ENCODE data around the gene HOXD9.

HOXD9 gene

DNA sequence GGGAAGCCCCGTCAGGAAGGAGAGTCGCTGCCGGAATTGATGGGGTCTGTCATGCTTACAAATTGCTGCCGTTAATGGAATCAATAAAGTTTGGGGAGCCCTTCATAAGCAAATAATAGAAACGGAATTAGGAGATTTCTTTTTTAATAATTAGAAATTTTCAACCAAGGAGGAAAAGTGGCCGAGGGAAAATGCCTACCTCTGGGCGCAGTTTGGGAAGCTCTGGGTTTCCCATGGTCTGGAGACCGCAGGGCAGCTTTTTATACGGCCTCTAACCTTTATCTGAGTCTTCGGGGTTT, 40.0 kb upstream of the HOXD9 start:
- Histone ChIP-seq H3K36me3 (ENCODE audit: insufficient read depth, low read length) (no peaks in the 10 kb centered on the region), H3K4me3 (ENCODE audit: low read length, poor library complexity, severe bottlenecking) (no peak overlapping the region), H3K9ac (ENCODE audit: low read depth, low read length, poor library complexity, severe bottlenecking) (no peak overlapping the region), H3K4me1 (ENCODE audit: insufficient read depth, low read length, poor library complexity, severe bottlenecking) (no peaks in the 10 kb centered on the region), H4K20me1 (ENCODE audit: insufficient read depth, low read length, poor library complexity, severe bottlenecking) (no peaks in the 10 kb centered on the region), H3K9me3 (ENCODE audit: insufficient read depth, low read depth, low read length) (no peaks in the 10 kb centered on the region), H3K27me3 (ENCODE audit: insufficient read depth, low read length, poor library complexity, severe bottlenecking) (no peaks in the 10 kb centered on the region), H3K4me2 (ENCODE audit: low read depth, low read length, poor library complexity, severe bottlenecking) (no peak overlapping the region), H3K9me2 (replicated peaks; ENCODE audit: low read depth, low read length) (no peaks in the 10 kb centered on the region), H2AFZ (ENCODE audit: low read length) (no peak overlapping the region), H3K79me2 (ENCODE audit: insufficient read depth, low read length) (no peaks in the 10 kb centered on the region), H3F3A (ENCODE audit: low read depth) (no peaks in the 10 kb centered on the region)
- TF ChIP-seq, protein P1, sequence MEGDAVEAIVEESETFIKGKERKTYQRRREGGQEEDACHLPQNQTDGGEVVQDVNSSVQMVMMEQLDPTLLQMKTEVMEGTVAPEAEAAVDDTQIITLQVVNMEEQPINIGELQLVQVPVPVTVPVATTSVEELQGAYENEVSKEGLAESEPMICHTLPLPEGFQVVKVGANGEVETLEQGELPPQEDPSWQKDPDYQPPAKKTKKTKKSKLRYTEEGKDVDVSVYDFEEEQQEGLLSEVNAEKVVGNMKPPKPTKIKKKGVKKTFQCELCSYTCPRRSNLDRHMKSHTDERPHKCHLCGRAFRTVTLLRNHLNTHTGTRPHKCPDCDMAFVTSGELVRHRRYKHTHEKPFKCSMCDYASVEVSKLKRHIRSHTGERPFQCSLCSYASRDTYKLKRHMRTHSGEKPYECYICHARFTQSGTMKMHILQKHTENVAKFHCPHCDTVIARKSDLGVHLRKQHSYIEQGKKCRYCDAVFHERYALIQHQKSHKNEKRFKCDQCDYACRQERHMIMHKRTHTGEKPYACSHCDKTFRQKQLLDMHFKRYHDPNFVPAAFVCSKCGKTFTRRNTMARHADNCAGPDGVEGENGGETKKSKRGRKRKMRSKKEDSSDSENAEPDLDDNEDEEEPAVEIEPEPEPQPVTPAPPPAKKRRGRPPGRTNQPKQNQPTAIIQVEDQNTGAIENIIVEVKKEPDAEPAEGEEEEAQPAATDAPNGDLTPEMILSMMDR (conservative IDR thresholded peaks at IDR 0.05; ENCODE audit: low read length) = no peak
- TF ChIP-seq EZH2phosphoT487 (IDR thresholded peaks at IDR 0.05; ENCODE audit: borderline replicate concordance) = no peak

DNA sequence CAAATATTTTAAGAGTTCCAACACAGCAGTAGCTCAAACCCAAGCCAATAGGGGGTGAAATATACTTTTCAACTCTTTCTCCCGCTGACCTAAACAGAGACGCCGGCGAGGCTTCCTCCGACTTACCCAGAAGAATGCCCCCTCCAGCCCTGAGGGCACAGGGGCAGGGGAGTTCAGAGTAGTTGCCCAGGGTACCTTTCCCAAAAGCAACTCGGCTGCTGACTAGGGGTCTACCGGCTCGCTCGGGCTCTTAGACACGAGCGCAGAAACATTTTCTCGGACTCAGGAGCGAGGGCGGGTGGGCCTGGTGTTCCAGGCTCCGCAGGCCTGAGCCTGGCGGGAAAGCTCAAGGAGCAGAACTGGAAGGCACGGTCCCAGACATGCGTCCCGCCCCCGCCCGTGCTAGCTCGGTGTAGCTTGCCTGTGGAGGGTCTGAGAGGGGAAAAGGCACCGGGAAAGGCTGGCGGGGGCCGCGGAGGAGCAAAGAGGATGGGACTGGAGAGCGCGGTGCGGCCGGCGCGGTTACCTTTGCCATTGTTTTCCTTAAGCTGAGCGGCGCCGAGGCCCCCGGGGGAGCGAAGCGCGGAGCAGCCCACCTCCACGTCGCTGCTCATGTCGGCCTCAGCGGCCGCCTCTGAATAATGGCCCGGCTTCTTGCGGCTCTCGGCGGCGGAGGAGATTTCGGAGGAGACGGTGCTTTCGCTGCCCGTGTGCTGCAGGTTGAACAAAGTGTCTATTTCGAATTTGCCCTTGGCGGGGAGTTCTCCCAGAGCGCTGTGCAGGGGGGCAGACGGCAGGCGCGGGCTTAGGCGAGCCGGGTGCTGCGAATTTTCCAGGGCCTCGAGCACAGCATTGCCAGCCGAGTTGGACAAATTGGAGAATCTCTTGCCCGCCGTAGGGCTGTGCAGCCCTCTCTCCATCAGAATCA, 39.4 kb upstream of the HOXD9 start:
- H3K4me2 ChIP-seq (ENCODE audit: low read depth, low read length, poor library complexity, severe bottlenecking) = no peak overlapping the region
- no peaks in the 10 kb centered on the region for H4K20me1 ChIP-seq (ENCODE audit: insufficient read depth, low read length, poor library complexity, severe bottlenecking)
- H3K4me1 ChIP-seq (ENCODE audit: insufficient read depth, low read length, poor library complexity, severe bottlenecking) = no peaks in the 10 kb centered on the region
- no peak overlapping the region for H2AFZ ChIP-seq (ENCODE audit: low read length)
- H3K36me3 ChIP-seq (ENCODE audit: insufficient read depth, low read length) = no peaks in the 10 kb centered on the region
- no peaks in the 10 kb centered on the region for H3F3A ChIP-seq (ENCODE audit: low read depth)
- H3K4me3 ChIP-seq (ENCODE audit: low read length, poor library complexity, severe bottlenecking) = no peak overlapping the region
- H3K9ac ChIP-seq (ENCODE audit: low read depth, low read length, poor library complexity, severe bottlenecking) = no peak overlapping the region
- TF ChIP-seq, protein P1 (conservative IDR thresholded peaks at IDR 0.05; ENCODE audit: low read length) = no peak
- no peak for TF ChIP-seq EZH2phosphoT487 (IDR thresholded peaks at IDR 0.05; ENCODE audit: borderline replicate concordance)
- no peaks in the 10 kb centered on the region for H3K27me3 ChIP-seq (ENCODE audit: insufficient read depth, low read length, poor library complexity, severe bottlenecking)
- no peaks in the 10 kb centered on the region for H3K79me2 ChIP-seq (ENCODE audit: insufficient read depth, low read length)
- H3K9me3 ChIP-seq (ENCODE audit: insufficient read depth, low read depth, low read length) = no peaks in the 10 kb centered on the region
- H3K9me2 ChIP-seq (replicated peaks; ENCODE audit: low read depth, low read length) = no peaks in the 10 kb centered on the region

DNA sequence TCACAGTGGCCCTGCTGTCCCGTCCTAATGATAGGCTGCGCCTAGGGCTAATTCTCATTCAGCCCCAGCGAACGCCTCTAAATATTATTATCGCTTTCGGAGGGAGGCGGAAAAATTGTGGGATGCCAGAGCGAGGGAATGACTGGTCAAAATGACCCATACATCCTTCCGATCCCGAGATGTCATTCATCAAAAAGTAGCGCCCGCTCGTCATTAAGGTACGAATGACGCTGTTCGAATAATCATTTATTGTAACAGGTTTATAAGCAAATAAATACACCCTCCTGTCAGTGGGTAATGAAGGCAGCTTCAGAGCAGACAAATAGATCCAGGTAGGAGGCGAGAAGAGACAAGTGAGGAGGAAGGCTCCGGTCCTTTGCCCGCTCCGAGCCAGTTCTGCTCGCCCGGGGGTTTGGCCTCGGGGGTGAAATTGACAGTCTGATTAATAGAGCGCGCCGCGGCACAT, 38.7 kb upstream of the HOXD9 start, which contains the start of gene EVX2:
TSS of gene EVX2 (minus strand) at position 167 of the 466 bp plus-strand sequence. CDS start 186 bp downstream, outside the sequence.
- no peak for TF ChIP-seq EZH2phosphoT487 (IDR thresholded peaks at IDR 0.05; ENCODE audit: borderline replicate concordance)
- TF ChIP-seq, protein P1 (conservative IDR thresholded peaks at IDR 0.05; ENCODE audit: low read length) = no peak
- H3F3A ChIP-seq (ENCODE audit: low read depth) = no peaks in the 10 kb centered on the region
- no peaks in the 10 kb centered on the region for H3K79me2 ChIP-seq (ENCODE audit: insufficient read depth, low read length)
- H3K9me3 ChIP-seq (ENCODE audit: insufficient read depth, low read depth, low read length) = no peaks in the 10 kb centered on the region
- no peak within 1 kb of the TSS for H3K4me2 ChIP-seq (ENCODE audit: low read depth, low read length, poor library complexity, severe bottlenecking)
- H3K4me3 ChIP-seq (ENCODE audit: low read length, poor library complexity, severe bottlenecking) = no peak within 1 kb of the TSS
- H3K9ac ChIP-seq (ENCODE audit: low read depth, low read length, poor library complexity, severe bottlenecking) = no peak within 1 kb of the TSS
- no peaks in the 10 kb centered on the region for H3K9me2 ChIP-seq (replicated peaks; ENCODE audit: low read depth, low read length)
- no peak within 1 kb of the TSS for H2AFZ ChIP-seq (ENCODE audit: low read length)
- H3K36me3 ChIP-seq (ENCODE audit: insufficient read depth, low read length) = no peaks in the 10 kb centered on the region
- no peaks in the 10 kb centered on the region for H3K27me3 ChIP-seq (ENCODE audit: insufficient read depth, low read length, poor library complexity, severe bottlenecking)
- H3K4me1 ChIP-seq (ENCODE audit: insufficient read depth, low read length, poor library complexity, severe bottlenecking) = no peaks in the 10 kb centered on the region
- no peaks in the 10 kb centered on the region for H4K20me1 ChIP-seq (ENCODE audit: insufficient read depth, low read length, poor library complexity, severe bottlenecking)

Measured in Loucy (cell line).